Activated T-cell treated with anti-CD3 and anti-CD28 coated beads, Interleukin-2, amount 50 U/mL, for 72 hours (primary cell): ENCODE results near the gene ASCC3. TPM values are rescaled to one million over a fixed set of nuclear protein-coding genes. Genes with fewer than 3 reads are reported as not detected.

ENCODE experiments used
- ATAC-seq, 2 donors: fragments of 150-1000 bp; cut with Tn5 transposase; replicated peaks in 1 of 2; 2 replicates each; pipeline ENCODE4 v1.10.0; 2021; ENCODE audit warnings: moderate library complexity in 2 of 2, mild to moderate bottlenecking in 1 of 2
- DNase-seq, 2 donors: peaks; one replicate each; pipeline ENCODE4 v3.0.0; 2021 to 2022; ENCODE audit warnings: mixed read lengths in 1 of 2
- H3K27ac Mint-ChIP-seq: one replicate; pipeline ENCODE4 v1.8.0; 2022; ENCODE audit warnings: mild to moderate bottlenecking, moderate library complexity, mixed read lengths
- H3K27me3 Mint-ChIP-seq: one replicate; pipeline ENCODE4 v1.8.0; 2022; ENCODE audit warnings: low read depth, mixed read lengths
- H3K36me3 Mint-ChIP-seq, 2 donors: one replicate each; pipeline ENCODE4 v1.8.0; 2022; ENCODE audit warnings: mixed read lengths in 2 of 2, mild to moderate bottlenecking in 1 of 2; ENCODE audit not compliant: insufficient read depth in 2 of 2
- H3K4me1 Mint-ChIP-seq: one replicate; pipeline ENCODE4 v1.8.0; 2022; ENCODE audit warnings: low read depth, mixed read lengths
- H3K4me3 Mint-ChIP-seq, 2 donors: one replicate each; pipeline ENCODE4 v1.8.0; 2022; ENCODE audit warnings: mild to moderate bottlenecking in 2 of 2, mixed read lengths in 2 of 2, moderate library complexity in 2 of 2
- H3K9me3 Mint-ChIP-seq, 2 donors: one replicate each; pipeline ENCODE4 v1.8.0; 2022; ENCODE audit warnings: mixed read lengths in 2 of 2
- total RNA-seq, 2 donors: library from RNA; stranded (reverse); gene quantifications; one replicate each; pipeline ENCODE4 v1.2.3, GENCODE V29; 2022

Gene ASCC3
- total RNA-seq, 2 donors from 2014 or later = 54.9 to 66.3 TPM

GRCh38 chr6:100469101-100469859 lies 411.8 kb downstream of the ASCC3 start:
- H3K4me3 Mint-ChIP-seq = no peak overlapping the region
- H3K9me3 Mint-ChIP-seq = peaks cover 3 to 7% of the 10 kb centered on the region in 2 donors
- ATAC-seq = no peak
- peaks cover 8 to 11% of the 10 kb centered on the region in 2 donors for H3K36me3 Mint-ChIP-seq
- no peak overlapping the region for H3K27ac Mint-ChIP-seq
- peaks cover 50% of the 10 kb centered on the region for H3K4me1 Mint-ChIP-seq
- no peak for DNase-seq
- peaks cover 94% of the 10 kb centered on the region for H3K27me3 Mint-ChIP-seq

DNA sequence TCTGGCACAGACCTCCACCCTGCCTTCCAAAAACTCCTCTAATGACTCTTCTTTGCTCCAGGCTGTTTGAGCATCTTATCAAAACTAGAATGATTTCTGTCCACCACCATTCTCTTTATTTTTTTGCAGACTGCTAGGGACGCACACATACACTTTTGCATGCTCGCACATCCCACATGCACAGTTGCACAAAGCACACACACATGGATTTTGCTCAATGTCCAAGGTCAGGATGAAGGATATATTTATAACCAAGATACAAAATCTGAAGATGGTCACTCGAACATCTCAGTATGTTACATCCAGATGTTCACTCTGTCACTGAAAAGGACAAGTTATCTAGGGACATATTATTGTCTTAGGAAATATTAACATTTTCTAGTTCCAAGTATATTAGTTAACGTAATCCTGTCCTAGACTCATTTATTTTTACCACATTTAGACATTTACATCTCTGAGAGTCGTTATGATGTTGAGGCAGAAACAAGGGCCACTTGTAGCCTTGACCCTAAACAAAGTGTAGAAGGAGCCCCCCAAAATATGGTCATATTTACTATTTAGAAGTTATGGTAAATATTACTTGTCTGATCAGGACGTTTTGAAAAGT lies 413.0 kb downstream of the ASCC3 start:
- Mint-ChIP-seq H3K27ac (no peak overlapping the region), H3K27me3 (peaks cover 94% of the 10 kb centered on the region), H3K9me3 (peaks cover 3 to 7% of the 10 kb centered on the region in 2 donors), H3K36me3 (peaks cover 11% of the 10 kb centered on the region in 2 donors), H3K4me3 (no peak overlapping the region), H3K4me1 (peaks cover 46% of the 10 kb centered on the region)
- no peak for ATAC-seq
- no peak for DNase-seq

- DNase-seq (no peak), ATAC-seq (peak in 1 of 2 donors; percentile 11)
- Mint-ChIP-seq H3K4me1 (peaks cover 41% of the 10 kb centered on the region), H3K27ac (no peak overlapping the region), H3K9me3 (peaks cover 5 to 7% of the 10 kb centered on the region in 2 donors), H3K36me3 (peaks cover 11% of the 10 kb centered on the region in 2 donors), H3K27me3 (peaks cover 94% of the 10 kb centered on the region), H3K4me3 (peak overlapping the region; percentile 59 to 66)
Observed at GRCh38 chr6:100467129-100468015, 413.8 kb downstream of the ASCC3 start.

- peak overlapping the region; percentile 40 to 66 for H3K4me3 Mint-ChIP-seq
- H3K9me3 Mint-ChIP-seq = peaks cover 5 to 7% of the 10 kb centered on the region in 2 donors
- peaks cover 12 to 14% of the 10 kb centered on the region in 2 donors for H3K36me3 Mint-ChIP-seq
- H3K27me3 Mint-ChIP-seq = peaks cover 94% of the 10 kb centered on the region
- H3K4me1 Mint-ChIP-seq = peaks cover 44% of the 10 kb centered on the region
- peak; percentile 18 to 20 for ATAC-seq
- DNase-seq = no peak
- peak overlapping the region; percentile 51 for H3K27ac Mint-ChIP-seq
Observed at GRCh38 chr6:100466410-100467128, 414.6 kb downstream of the ASCC3 start.

GRCh38 chr6:100465701-100466409 lies 415.3 kb downstream of the ASCC3 start:
- peak overlapping the region; percentile 54 for H3K27ac Mint-ChIP-seq
- no peak for ATAC-seq
- peaks cover 5 to 7% of the 10 kb centered on the region in 2 donors for H3K9me3 Mint-ChIP-seq
- H3K27me3 Mint-ChIP-seq = peaks cover 92% of the 10 kb centered on the region
- peaks cover 46% of the 10 kb centered on the region for H3K4me1 Mint-ChIP-seq
- H3K36me3 Mint-ChIP-seq = peaks cover 12 to 14% of the 10 kb centered on the region in 2 donors
- peak overlapping the region; percentile 67 to 71 for H3K4me3 Mint-ChIP-seq
- DNase-seq = no peak

DNA sequence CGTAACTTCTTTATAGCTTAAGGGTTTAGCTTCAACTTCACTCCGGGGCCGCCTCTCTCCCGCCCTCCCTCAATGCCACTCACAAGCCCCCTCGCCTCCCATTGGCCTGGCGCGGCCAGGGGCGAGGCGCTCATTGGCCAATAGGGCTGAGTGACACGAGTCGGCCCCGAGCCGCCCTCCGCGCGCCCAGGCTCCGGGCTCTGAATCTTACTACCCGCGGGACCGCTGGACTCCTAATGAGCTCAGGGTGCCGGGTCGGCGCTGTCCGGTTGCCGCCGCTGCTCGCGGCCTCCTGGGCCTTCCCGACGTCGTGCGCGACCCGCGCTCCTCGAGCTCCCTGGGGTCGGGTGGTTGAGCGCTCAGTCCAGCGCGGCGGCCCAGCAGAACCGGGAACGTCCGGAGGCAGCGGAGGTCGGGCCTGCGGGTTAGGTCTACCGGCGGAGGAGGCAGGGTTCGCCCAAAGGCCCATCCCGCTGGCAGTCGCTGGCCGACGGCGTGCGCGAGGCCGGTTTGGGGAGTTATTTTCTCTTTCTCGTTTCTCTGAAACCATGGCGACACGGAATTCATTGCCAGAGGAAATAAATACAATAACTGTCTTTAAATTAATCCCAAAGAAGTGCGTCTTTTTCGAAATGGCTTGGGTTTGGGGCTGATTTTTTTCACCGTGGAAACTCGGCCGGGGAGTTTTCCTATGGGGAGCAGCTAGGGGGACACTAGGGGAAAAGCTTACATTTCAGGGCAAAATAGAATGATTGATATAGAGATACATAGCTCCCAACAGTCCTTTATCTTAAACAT lies 416.0 kb downstream of the ASCC3 start, which contains the start of gene SIM1:
TSS of gene SIM1 (minus strand) at position 19 of the 798 bp plus-strand sequence. CDS start 1,453 bp downstream, outside the sequence.
- DNase-seq = peak; percentile 37 to 39
- H3K36me3 Mint-ChIP-seq = peaks cover 13 to 14% of the 10 kb centered on the region in 2 donors
- H3K4me1 Mint-ChIP-seq = peaks cover 46% of the 10 kb centered on the region
- H3K4me3 Mint-ChIP-seq = peak within 1 kb of the TSS; percentile 67 to 71
- H3K9me3 Mint-ChIP-seq = peaks cover 5 to 7% of the 10 kb centered on the region in 2 donors
- peak; percentile 71 to 74 for ATAC-seq
- H3K27me3 Mint-ChIP-seq = peaks cover 92% of the 10 kb centered on the region
- peak within 1 kb of the TSS; percentile 54 for H3K27ac Mint-ChIP-seq

DNA sequence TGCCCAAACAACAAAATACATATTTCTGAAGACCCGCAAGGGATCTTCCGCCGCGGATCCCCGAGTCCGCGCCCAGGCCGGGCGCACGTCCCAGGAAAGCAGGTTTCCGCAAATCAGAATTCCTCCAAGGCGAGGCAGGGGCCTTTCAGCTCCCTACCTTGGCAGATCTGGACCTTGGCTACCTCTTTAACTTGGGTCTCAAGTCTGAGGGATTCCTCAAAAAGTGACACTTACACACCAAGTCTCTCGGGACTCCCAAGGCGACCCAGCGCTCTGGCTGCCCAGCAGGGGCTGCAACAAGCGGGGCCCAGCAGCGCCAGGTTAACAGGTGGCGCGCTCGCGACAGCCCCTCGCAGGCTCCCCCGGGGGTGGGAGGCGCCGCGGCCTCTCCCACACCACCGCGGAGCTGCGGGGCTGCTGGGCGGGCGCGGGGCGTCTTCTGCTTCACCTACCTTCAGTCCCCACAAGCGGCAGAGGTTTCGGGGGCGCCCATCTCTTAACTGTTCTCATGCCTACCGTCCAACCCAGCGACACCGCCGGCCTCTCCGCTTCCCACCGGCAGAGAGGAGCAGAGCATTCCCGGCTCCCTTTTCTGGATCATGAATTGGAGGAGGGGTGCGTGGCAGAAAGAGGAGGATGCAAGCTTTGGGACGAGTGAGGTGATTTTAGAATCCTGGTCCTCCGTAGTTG lies 416.8 kb downstream of the ASCC3 start:
- peak in 1 of 2 donors; percentile 11 for ATAC-seq
- H3K27me3 Mint-ChIP-seq = peaks cover 92% of the 10 kb centered on the region
- H3K4me3 Mint-ChIP-seq = peak overlapping the region; percentile 32 to 71
- peaks cover 5% of the 10 kb centered on the region in 2 donors for H3K9me3 Mint-ChIP-seq
- H3K4me1 Mint-ChIP-seq = peaks cover 46% of the 10 kb centered on the region
- peaks cover 12 to 13% of the 10 kb centered on the region in 2 donors for H3K36me3 Mint-ChIP-seq
- H3K27ac Mint-ChIP-seq = peak overlapping the region; percentile 54
- DNase-seq = no peak

DNA sequence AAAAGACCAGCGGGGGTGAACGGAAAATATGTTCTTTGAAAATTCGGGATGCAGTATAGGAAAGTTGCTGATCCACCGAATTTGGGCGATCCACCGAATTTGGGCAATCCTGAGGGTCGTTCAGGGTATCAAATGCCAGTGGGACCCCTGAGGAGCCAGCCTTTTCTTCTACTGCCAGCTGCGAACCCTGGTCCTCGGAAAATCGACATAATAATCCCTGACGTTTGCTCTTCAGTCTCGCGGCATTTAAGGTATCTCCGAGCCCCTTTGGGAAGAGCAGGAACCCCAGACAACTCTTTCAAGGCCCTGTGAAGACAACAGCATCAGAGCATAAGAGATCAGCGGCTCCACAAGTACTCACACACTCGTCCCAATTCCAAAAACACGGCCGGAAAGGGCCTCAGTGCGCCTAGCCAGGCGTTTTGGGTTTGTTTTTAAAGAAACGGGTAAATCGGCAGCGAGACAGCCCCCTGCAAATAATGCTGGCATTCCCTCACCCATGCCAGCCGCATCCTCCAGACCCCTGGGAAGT lies 417.4 kb downstream of the ASCC3 start:
- ATAC-seq = no peak
- Mint-ChIP-seq H3K27ac (peak overlapping the region; percentile 43), H3K27me3 (peaks cover 92% of the 10 kb centered on the region), H3K36me3 (peaks cover 12 to 17% of the 10 kb centered on the region in 2 donors), H3K4me1 (peaks cover 46% of the 10 kb centered on the region), H3K4me3 (no peak overlapping the region), H3K9me3 (peaks cover 5% of the 10 kb centered on the region in 2 donors)
- DNase-seq = no peak

DNA sequence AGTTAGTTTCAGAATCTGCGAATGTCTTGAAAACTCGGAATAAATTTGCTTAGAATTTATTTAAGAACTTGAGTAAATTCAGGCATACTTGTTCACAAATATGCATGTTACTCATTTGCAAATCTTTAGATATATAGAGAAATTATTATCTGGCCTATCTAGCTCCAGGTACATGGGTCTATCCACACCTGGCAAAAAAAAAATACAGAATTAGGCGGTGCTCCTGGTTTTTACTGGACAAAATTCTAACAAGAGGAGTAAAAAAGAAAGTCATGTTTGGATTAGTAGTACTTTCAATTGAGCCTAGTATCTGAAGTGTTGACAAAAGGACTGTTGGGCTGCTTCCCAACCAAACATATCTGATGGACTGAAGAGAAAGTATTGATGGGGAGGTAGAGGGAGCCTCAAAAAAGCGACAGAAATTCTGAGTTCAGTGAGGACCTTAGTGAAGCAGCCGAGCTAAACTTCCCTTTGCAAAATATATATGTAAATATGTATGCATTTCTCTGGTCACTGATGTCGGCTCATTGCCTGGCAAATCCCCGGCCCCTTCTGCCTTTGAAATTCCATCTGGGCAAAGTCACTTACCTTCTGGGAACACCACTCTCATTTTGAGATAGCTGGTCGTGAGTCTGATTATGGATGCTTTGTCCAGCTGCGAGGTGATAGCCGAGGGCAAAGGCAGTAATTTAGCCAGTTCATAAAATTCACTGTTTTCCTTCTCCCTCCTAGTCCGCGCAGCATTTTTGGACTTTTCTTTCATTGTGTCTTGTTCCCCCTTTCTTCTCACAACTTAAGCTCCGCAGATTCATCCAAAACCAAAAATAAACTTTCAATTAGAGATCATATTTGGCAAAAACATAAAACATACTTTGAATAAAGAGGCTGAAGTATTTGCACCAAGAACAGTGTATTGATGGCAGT lies 418.2 kb downstream of the ASCC3 start:
- Mint-ChIP-seq H3K4me3 (no peak overlapping the region), H3K27ac (peak overlapping the region; percentile 43), H3K4me1 (peaks cover 46% of the 10 kb centered on the region), H3K36me3 (peaks cover 12 to 18% of the 10 kb centered on the region in 2 donors), H3K9me3 (peaks cover 5% of the 10 kb centered on the region in 2 donors), H3K27me3 (peaks cover 92% of the 10 kb centered on the region)
- ATAC-seq (no peak), DNase-seq (no peak)
